ENCODE measurements around the gene GPHN.

DNA sequence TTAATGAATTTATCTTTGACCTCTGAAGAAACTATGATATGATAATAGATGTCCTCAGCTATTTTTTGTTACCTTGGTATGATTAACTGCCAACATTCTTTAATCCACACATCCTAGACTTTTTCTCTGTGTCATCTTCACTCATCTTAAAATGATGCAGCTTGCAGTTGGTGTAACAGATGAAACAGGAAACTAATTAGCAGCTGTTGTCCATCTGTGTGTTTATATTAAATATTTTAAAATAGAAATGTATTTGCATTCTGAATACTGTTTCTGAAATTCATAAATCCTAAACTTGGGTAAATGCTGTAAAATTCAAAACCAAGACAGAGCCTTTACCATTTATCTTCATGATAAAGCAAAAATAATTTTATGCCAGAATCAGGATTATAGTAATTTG, 625.2 kb downstream of the GPHN start:
- no peak for TF ChIP-seq CTCF (IDR thresholded peaks at IDR 0.05; ENCODE audit: extremely low read depth in 1 of 2, insufficient read depth in 1 of 2, low read depth in 1 of 2, low read length in 2 of 2)
- no peak for TF ChIP-seq MAX (IDR thresholded peaks at IDR 0.05; ENCODE audit: insufficient read depth, insufficient read length)
- no peak for TF ChIP-seq FOS (IDR thresholded peaks at IDR 0.05; ENCODE audit: borderline replicate concordance, insufficient read depth, low read length)
- no peak for TF ChIP-seq POLR2A (IDR thresholded peaks at IDR 0.05; ENCODE audit: low read depth, low read length)
- TF ChIP-seq POLR2AphosphoS5 (IDR thresholded peaks at IDR 0.05; ENCODE audit: insufficient read depth, low read depth, low read length) = no peak
